ENCODE results near the gene RAB33B. TPM values are rescaled to one million over a fixed set of nuclear protein-coding genes. Genes with fewer than 3 reads are reported as not detected.

Gene RAB33B
- total RNA-seq, 4 donors from 2014 or later, result 6.8 to 8.1 (median 7.1) TPM

- Histone ChIP-seq H3K4me1 (no peaks in the 10 kb centered on the region), H3K9me3 (no peaks in the 10 kb centered on the region), H3K4me3 (no peak overlapping the region), H3K27ac (no peak overlapping the region), H3K27me3 (no peaks in the 10 kb centered on the region), H3K36me3 (no peaks in the 10 kb centered on the region)
- no peak for DNase-seq
- in situ Hi-C loops (cut with MboI; ENCODE audit: low pct_ligation_motif_present in 1 of 4, low pct_unique_long_range_greater_than_20kb in 1 of 4, low sequenced_read_pairs in 3 of 4) (no loop called here), intact Hi-C loops (cut with DNase I; ENCODE audit: low total_unique reads) (no loop called here)
- TF ChIP-seq POLR2AphosphoS5 (IDR thresholded peaks at IDR 0.05) (no peak), POLR2A (IDR thresholded peaks at IDR 0.05) (no peak), CTCF (IDR thresholded peaks at IDR 0.05) (no peak), EP300 (IDR thresholded peaks at IDR 0.05; ENCODE audit: low read depth) (no peak)
These were observed 49.8 kb downstream of the RAB33B start for GRCh38 chr4:139503622-139504166.

DNA sequence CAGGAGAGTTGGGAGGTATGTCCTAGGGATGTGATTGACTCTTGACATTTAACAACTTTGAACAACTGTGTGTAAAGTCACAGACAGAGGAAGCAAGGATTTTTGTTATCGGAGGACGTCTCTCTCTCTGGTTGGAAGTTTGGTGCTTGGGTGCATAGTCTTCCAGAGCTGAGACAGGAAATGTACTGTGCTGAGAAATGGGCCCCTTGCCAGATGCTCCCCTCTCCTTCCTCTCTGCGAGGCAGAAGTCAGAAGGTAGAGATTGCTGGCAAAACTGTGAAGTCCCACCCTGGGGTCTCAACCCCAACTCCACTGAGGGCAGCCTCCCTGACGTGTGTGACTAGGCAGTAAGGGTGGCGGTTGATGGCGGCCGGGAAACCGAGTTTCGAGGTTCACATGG is 52.9 kb downstream of the RAB33B start:
- H3K36me3 ChIP-seq, result peaks cover 0 to 8% (median 0%) of the 10 kb centered on the region in 4 donors
- H3K4me3 ChIP-seq, result no peak overlapping the region
- TF ChIP-seq CTCF (IDR thresholded peaks at IDR 0.05) (no peak), POLR2A (IDR thresholded peaks at IDR 0.05) (no peak)
- no peaks in the 10 kb centered on the region for H3K4me1 ChIP-seq
- WGBS, 2 donors (ENCODE audit: low coverage in 1 of 2), result 90 to 100% methylated on average over 1 to 9 of the region's 9 CpGs
- no peak overlapping the region for H3K27ac ChIP-seq
- in situ Hi-C loops (cut with MboI; ENCODE audit: low pct_ligation_motif_present in 1 of 4, low pct_unique_long_range_greater_than_20kb in 1 of 4, low sequenced_read_pairs in 3 of 4) (no loop called here), intact Hi-C loops (cut with DNase I; ENCODE audit: low total_unique reads) (no loop called here)
- no peaks in the 10 kb centered on the region for H3K27me3 ChIP-seq
- DNase-seq, result no peak
- H3K9me3 ChIP-seq, result no peaks in the 10 kb centered on the region

GRCh38 chr4:139508581-139509237 is 54.8 kb downstream of the RAB33B start:
- no peak overlapping the region for H3K27ac ChIP-seq
- peaks cover 0 to 8% (median 0%) of the 10 kb centered on the region in 4 donors for H3K36me3 ChIP-seq
- no peak overlapping the region for H3K4me3 ChIP-seq
- DNase-seq, result no peak
- H3K4me1 ChIP-seq, result no peaks in the 10 kb centered on the region
- no peaks in the 10 kb centered on the region for H3K27me3 ChIP-seq
- TF ChIP-seq POLR2AphosphoS5 (IDR thresholded peaks at IDR 0.05), result no peak
- no peak for TF ChIP-seq EP300 (IDR thresholded peaks at IDR 0.05; ENCODE audit: low read depth)
- no peak for TF ChIP-seq CTCF (IDR thresholded peaks at IDR 0.05)
- TF ChIP-seq POLR2A (IDR thresholded peaks at IDR 0.05), result no peak
- no peaks in the 10 kb centered on the region for H3K9me3 ChIP-seq
- intact Hi-C loops (cut with DNase I; ENCODE audit: low total_unique reads), result no loop called here
- in situ Hi-C loops (cut with MboI; ENCODE audit: low pct_ligation_motif_present in 1 of 4, low pct_unique_long_range_greater_than_20kb in 1 of 4, low sequenced_read_pairs in 3 of 4), result no loop called here
- WGBS, 2 donors (ENCODE audit: low coverage in 1 of 2), result 92 to 100% methylated on average over 7 to 11 of the region's 11 CpGs

- H3K36me3 ChIP-seq, result peaks cover 0 to 8% (median 0%) of the 10 kb centered on the region in 4 donors
- WGBS, 2 donors (ENCODE audit: low coverage in 1 of 2), result 87% methylated on average over 6 of the region's 6 CpGs; no CpG with 5 or more reads in 1 of the 2 donors
These were observed 55.9 kb downstream of the RAB33B start for GRCh38 chr4:139509727-139510410.

More at GRCh38 chr4:139509727-139510410, 55.9 kb downstream of the RAB33B start:
- no peak for DNase-seq
- no peak overlapping the region for H3K4me3 ChIP-seq
- TF ChIP-seq CTCF (IDR thresholded peaks at IDR 0.05), result peak in 2 of 5 experiments; percentile 13 to 28
- TF ChIP-seq EP300 (IDR thresholded peaks at IDR 0.05; ENCODE audit: low read depth), result no peak
- no peak for TF ChIP-seq POLR2AphosphoS5 (IDR thresholded peaks at IDR 0.05)
- no peak for TF ChIP-seq POLR2A (IDR thresholded peaks at IDR 0.05)
- H3K27me3 ChIP-seq, result no peaks in the 10 kb centered on the region
- H3K9me3 ChIP-seq, result no peaks in the 10 kb centered on the region
- intact Hi-C loops (cut with DNase I; ENCODE audit: low total_unique reads) (no loop called here), in situ Hi-C loops (cut with MboI; ENCODE audit: low pct_ligation_motif_present in 1 of 4, low pct_unique_long_range_greater_than_20kb in 1 of 4, low sequenced_read_pairs in 3 of 4) (no loop called here)
- no peaks in the 10 kb centered on the region for H3K4me1 ChIP-seq
- H3K27ac ChIP-seq, result no peak overlapping the region

Measured in transverse colon (tissue), 4 donors.